Lower leg skin (tissue), 4 donors: Measurements from ENCODE around the gene LY6G6C. TPM values are rescaled to one million over a fixed set of nuclear protein-coding genes. Genes with fewer than 3 reads are reported as not detected.
A peak's percentile ranks its signal among the peaks of the same experiment; 100 is the strongest.

ENCODE experiments used
- DNase-seq, 2 donors: peaks; one replicate each; pipeline ENCODE4 v3.0.0-alpha.2; 2019; ENCODE audit warnings: low spot score in 2 of 2
- H3K4me3 ChIP-seq: fragments of 200-600 bp; sonication (generic); 2 replicates; pipeline ENCODE4 v1.5.1; 2017; ENCODE audit warnings: mild to moderate bottlenecking, low read depth; ENCODE audit not compliant: poor library complexity, severe bottlenecking
- POLR2A ChIP-seq, 2 donors: fragments of 450-650 bp; IDR thresholded peaks; one replicate each; pipeline ENCODE4 v1.6.1; 2016 to 2017; ENCODE audit warnings: antibody characterized with exemption in 2 of 2, mild to moderate bottlenecking in 1 of 2, moderate library complexity in 1 of 2
- WGBS, 2 donors: methylation state at CpG; one replicate each; pipeline ENCODE4 v1.1.5; 2018; 5-methylcytosine and 5-hydroxymethylcytosine counted together
- intact Hi-C: fragments of 100-400 bp; cut with DNase I; formaldehyde crosslinking; loops from one replicate; pipeline ENCODE4 v1.15.0; 2023; ENCODE audit warnings: low total_unique reads
- total RNA-seq, 4 donors: library from RNA; depleted of rRNA; stranded (reverse); fragments of >200 nt; gene quantifications; one replicate each; pipeline ENCODE4 v1.1.0, GENCODE V29; 2016
- TF ChIP-seq, protein P1 (sequence below), 3 donors: fragments of 450-650 bp; IDR thresholded peaks; one replicate each; pipeline ENCODE4 v1.5.1; 2016; ENCODE audit warnings: antibody characterized with exemption in 3 of 3, mild to moderate bottlenecking in 3 of 3, moderate library complexity in 2 of 3

Gene LY6G6C
- total RNA-seq, 4 donors from 2014 or later = 189 to 513 (median 237) TPM

DNA sequence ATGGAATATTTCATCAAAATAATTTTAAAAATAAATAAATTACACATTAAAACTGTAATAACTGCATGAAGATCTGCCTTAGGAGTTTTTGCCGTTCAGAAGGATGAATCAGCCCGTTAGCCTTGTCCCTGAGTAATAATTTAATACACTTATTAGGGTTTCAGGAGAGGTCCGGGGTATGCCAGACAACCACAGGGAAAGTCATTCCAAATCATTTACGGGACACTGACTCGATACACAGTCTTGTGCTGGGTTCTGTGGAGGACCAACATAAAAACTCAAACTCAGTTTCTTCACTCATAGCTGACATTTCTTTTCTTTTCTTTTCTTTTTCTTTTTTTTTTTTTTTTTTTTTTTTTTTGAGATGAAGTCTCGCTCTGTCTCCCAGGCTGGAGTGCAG lies 15.6 kb downstream of the LY6G6C start:
- WGBS, 2 donors = 86% methylated on average over 6 of the region's 6 CpGs

GRCh38 chr6:31702819-31703716 lies 18.5 kb downstream of the LY6G6C start, which contains the start of gene ABHD16A:
TSS of gene ABHD16A (minus strand) at chr6:31703324. CDS start at chr6:31703281, 43 bp downstream.
- intact Hi-C loops = no loop called here
- 1% methylated on average over 42 to 54 of the region's 54 CpGs for WGBS, 2 donors

More for the DNA sequence above, 15.6 kb downstream of the LY6G6C start:
- intact Hi-C loops = no loop called here
- H3K4me3 ChIP-seq = no peak overlapping the region
- TF ChIP-seq, protein P1, sequence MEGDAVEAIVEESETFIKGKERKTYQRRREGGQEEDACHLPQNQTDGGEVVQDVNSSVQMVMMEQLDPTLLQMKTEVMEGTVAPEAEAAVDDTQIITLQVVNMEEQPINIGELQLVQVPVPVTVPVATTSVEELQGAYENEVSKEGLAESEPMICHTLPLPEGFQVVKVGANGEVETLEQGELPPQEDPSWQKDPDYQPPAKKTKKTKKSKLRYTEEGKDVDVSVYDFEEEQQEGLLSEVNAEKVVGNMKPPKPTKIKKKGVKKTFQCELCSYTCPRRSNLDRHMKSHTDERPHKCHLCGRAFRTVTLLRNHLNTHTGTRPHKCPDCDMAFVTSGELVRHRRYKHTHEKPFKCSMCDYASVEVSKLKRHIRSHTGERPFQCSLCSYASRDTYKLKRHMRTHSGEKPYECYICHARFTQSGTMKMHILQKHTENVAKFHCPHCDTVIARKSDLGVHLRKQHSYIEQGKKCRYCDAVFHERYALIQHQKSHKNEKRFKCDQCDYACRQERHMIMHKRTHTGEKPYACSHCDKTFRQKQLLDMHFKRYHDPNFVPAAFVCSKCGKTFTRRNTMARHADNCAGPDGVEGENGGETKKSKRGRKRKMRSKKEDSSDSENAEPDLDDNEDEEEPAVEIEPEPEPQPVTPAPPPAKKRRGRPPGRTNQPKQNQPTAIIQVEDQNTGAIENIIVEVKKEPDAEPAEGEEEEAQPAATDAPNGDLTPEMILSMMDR (IDR thresholded peaks at IDR 0.05) = no peak
- no peak for TF ChIP-seq POLR2A (IDR thresholded peaks at IDR 0.05)
- DNase-seq = no peak

GRCh38 chr6:31702405-31702818 lies 19.1 kb downstream of the LY6G6C start:
- TF ChIP-seq POLR2A (IDR thresholded peaks at IDR 0.05) = no peak
- TF ChIP-seq, protein P1 (IDR thresholded peaks at IDR 0.05) = no peak
- WGBS, 2 donors = 1% methylated on average over 10 of the region's 10 CpGs
- no peak for DNase-seq
- peak overlapping the region; percentile 73 for H3K4me3 ChIP-seq
- intact Hi-C loops = no loop called here

More at GRCh38 chr6:31702819-31703716, 18.5 kb downstream of the LY6G6C start, which contains the start of gene ABHD16A:
- H3K4me3 ChIP-seq = peak within 1 kb of the TSS; percentile 73
- peak; percentile 98 to 100 for DNase-seq
- TF ChIP-seq, protein P1 (IDR thresholded peaks at IDR 0.05) = peak in 1 of 3 donors; percentile 51
- TF ChIP-seq POLR2A (IDR thresholded peaks at IDR 0.05) = peak in 1 of 2 donors; percentile 94

GRCh38 chr6:31701666-31702404 lies 19.7 kb downstream of the LY6G6C start:
- DNase-seq = no peak
- H3K4me3 ChIP-seq = peak overlapping the region; percentile 73

GRCh38 chr6:31700740-31701401 lies 20.7 kb downstream of the LY6G6C start:
- no peak for TF ChIP-seq POLR2A (IDR thresholded peaks at IDR 0.05)
- TF ChIP-seq, protein P1 (IDR thresholded peaks at IDR 0.05) = no peak
- intact Hi-C loops = no loop called here
- DNase-seq = no peak
- 76 to 82% methylated on average over 5 of the region's 5 CpGs for WGBS, 2 donors
- H3K4me3 ChIP-seq = no peak overlapping the region

More at GRCh38 chr6:31701666-31702404, 19.7 kb downstream of the LY6G6C start:
- TF ChIP-seq, protein P1 (IDR thresholded peaks at IDR 0.05) = no peak
- no peak for TF ChIP-seq POLR2A (IDR thresholded peaks at IDR 0.05)
- intact Hi-C loops = no loop called here
- 21 to 27% methylated on average over 7 of the region's 7 CpGs for WGBS, 2 donors
